IPS DF 19.7 (cell line): Measurements from ENCODE around the gene GRHL3.

Source experiments
- DNase-seq: peaks from one replicate; pipeline ENCODE4 v3.0.0-alpha.2; 2013; ENCODE audit warnings: low read depth, low spot score

Gene GRHL3

GRCh38 chr1:24343412-24344089, 24.4 kb downstream of the GRHL3 start:
- no peak for DNase-seq

GRCh38 chr1:24344090-24344742, 25.1 kb downstream of the GRHL3 start:
- DNase-seq: no peak

DNA sequence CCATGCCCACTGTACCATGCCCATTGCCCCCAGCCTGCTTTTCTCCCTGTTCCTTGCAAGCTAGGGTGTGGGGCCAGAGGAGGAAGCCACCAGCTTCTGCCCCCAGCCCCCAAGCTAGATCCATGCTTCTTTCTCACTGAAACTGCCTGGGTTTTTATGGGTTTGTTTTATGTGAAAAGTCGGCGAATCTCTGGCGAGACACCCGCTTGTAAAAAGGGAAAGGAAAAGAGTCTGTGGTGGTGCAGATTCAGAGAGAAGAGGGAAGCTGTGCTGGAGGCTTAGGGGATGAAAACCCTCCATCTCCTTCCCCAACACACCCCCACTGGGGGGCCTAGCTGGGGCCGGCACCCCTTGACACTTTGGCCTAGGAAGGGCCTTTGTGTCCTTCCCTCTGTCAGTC, 26.2 kb downstream of the GRHL3 start:
- DNase-seq: no peak

- DNase-seq: no peak
Observed at GRCh38 chr1:24347159-24347934, 28.2 kb downstream of the GRHL3 start.

DNA sequence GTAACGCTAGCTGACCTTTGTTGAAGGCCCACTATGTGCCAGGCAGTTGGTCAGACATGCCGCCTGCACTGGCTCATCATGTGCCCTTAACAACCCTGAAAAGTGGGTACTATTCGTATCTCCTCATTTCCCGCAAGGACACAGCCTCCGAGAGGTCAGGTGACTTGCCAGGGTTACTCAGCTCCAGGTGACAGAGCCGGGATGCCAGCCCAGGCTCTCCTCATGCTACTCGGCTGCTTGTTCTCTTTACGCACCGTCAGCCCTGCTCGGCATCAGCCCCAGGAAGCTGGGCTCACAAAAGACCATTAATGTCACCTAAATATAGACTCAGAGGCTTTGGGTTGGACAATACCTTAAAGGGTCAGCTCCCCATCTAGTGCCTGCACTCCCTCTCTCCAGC, 29.0 kb downstream of the GRHL3 start:
- DNase-seq: no peak

DNA sequence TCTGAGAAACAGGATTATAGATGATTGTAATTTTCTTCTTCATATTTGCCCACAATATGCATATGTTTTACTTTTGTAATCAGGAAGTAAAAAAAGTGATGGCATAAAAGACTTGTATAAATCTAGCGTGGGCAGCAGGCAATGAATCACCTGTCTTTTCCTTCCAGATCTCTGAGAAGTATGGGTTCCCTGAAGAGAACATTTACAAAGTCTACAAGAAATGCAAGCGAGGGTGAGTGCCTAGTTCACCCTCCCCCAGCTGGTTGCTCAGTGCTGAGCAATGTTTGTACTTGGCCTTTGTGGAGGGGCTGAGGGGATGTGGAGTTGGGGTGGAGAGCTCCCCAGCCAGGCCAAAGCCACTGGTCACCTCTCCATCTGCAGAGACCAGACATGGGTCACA, 30.7 kb downstream of the GRHL3 start:
- no peak for DNase-seq

- DNase-seq: no peak
Observed at GRCh38 chr1:24351247-24351646, 32.1 kb downstream of the GRHL3 start.

- DNase-seq: no peak
Observed at GRCh38 chr1:24351918-24352627, 32.9 kb downstream of the GRHL3 start.

DNA sequence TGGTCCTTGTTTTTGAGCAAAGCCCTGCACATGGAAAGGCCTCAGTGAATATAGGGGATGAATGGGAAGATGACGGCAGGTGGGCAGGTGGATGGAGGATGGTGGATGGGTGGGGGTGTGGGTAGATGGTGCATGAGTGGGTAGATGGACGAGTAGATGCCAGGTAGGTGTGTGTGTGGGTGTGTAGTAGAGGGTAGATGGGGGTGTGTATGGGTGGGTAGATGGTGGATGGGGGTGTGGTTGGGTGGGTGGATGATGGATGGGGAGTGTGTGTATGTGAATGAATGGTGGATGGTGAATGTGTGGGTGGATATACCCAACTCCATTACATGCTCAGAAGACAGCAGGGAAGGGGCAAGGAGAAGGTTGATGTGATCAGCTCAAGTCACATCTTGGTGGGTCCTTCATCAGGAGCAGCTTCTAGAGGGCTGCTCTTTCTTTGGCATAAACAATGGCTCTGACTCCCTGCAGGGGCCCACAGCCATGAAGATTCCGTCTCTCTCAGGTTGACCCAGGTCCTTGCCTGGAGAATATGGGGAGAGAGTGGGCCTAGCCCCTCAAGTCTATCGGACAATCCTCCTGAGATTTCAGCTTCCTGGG, 34.2 kb downstream of the GRHL3 start:
- DNase-seq: no peak

DNA sequence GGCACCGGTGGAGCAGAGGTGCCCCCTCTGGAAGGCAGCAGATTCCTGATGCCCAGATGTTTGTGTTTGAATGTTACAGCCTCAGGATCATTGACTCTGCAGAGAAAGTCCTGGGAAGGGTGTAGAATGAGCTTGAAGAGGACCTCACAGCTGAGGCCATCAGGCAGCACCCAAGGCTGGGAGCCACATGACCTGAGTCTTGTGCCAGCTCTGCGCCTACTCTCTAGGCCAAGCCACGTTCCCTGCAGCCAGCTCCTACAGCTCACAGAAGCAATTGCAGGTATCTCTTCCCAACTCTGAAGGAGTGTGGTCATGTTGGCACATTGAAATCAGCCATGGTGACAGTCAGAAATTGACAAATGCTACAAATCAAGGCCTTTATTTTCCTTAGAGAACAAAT, 36.3 kb downstream of the GRHL3 start:
- DNase-seq: no peak

GRCh38 chr1:24357038-24357437, 37.9 kb downstream of the GRHL3 start:
- DNase-seq: no peak

DNA sequence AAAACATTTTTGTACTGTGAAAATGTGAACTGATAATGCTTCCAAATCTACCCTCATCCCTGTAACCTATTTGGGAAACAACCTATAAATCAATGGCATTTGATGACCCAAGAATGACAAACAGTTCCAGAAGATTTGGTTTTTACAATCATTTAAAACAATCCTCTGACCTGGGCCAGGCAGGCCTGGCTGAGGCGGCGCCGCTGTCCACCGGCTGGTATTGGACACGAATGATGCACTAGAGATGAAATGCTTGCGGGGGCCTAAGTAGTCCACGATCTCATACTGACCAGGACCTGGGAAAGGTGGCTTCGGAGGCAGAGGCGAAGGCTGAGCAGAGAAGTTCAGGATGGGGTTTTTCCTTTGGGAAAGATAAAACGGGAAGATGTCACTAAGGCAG, 41.5 kb downstream of the GRHL3 start:
- DNase-seq: no peak

DNA sequence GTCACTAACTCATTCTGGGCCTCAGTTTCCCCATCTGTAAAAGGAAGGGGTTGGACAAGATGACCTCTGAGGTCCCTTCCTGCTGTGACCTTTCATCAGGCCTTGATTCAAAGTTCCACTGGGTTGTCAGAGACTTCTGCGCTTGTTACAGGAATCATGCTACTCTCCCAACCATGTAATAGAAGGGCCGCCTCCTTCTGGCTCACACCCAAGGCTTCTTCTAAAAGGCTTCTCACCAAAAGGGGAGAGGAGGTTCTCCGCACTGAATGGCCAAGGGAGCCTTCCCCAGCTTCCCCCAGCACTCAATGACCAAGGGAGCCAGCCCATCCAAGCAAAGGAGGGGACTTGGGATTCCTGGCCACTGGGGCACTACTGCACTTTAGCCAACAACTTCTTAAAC, 42.7 kb downstream of the GRHL3 start:
- DNase-seq: no peak

- DNase-seq: no peak
Observed at GRCh38 chr1:24362396-24362795, 43.2 kb downstream of the GRHL3 start.

DNA sequence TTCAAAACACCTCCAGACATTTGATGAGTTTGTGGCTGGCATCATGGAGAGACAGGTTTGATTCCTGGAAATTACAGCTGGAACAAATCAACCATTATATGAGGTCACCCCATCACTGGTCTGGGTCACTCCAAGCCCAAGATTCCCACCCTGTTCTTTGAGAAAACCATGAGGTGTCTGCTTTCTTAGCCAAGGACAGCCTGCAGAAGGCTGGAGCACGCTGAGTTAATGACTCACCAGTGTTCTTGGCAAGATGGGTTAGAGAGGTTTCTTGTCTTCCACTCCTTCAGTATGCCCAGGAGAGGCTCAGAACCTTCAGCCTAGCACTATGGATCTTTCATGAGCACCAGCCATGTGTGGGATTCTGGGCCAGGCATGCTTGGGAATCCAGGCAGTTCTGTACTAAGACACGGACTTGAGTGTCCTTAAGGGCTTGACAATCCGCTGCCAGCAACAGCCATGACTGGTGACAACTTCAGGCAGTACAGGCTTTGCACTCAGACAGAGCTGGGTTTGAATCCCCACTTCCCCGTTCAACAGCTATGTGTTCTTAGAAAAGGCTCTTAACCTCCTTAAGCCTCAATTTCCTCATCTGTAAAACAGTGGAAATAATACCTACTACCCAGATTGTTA, 43.9 kb downstream of the GRHL3 start:
- no peak for DNase-seq

- no peak for DNase-seq
Observed at GRCh38 chr1:24363994-24364393, 44.8 kb downstream of the GRHL3 start.

- DNase-seq: no peak
Observed at GRCh38 chr1:24364605-24364974, 45.4 kb downstream of the GRHL3 start.

DNA sequence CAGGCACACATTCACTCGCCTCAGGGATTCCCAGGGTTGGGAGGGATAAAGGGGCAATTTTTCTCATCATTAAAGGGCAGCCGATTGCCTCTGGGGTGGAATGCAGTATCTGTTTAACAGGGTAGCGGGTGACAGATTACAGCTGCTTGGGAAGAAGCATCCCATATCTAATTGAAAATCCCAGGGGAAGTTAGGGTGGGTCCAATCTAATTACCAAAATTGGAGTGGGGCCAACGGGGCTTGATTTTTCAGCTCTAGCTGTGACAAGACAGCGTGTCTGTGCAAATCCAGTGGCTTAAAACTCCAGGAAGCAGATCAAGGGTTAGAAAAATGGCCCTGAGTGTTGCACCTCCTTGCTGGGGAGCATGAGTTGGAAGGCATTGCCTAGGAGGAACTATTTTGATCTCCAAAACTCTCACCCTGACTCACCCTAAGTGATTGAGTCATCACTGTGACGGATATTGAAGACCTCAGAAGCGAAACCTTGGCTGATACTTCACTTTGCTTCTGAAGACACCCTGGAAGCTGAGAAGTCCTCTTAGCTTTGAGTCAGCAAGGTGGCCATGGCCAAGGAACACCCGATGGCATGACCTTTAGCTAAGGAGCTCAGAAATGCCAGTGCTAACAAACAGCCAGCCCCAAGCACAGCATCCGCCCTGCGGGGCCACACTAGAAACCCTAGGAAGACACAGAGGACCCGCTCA, 46.0 kb downstream of the GRHL3 start:
- no peak for DNase-seq

GRCh38 chr1:24366707-24367106, 47.5 kb downstream of the GRHL3 start:
- no peak for DNase-seq

DNA sequence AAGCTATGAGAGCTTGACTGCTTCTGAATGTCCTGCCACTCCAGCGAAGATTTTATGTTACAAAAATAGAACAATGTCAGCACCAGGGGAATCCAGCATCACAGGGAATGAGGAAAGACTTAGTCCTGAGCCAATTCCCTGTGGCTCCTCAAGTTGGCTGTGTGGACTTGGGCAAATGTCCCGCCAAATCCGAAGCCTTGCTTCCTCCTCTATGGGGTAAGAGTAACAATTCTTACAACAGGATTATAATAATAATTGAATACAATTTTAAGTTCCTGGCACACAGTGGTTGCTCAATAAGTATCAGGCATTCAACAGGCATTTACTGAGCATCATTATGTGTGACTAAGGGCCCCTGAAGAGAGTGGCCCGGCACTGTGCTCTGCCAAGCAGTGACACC, 50.0 kb downstream of the GRHL3 start:
- DNase-seq: no peak

DNA sequence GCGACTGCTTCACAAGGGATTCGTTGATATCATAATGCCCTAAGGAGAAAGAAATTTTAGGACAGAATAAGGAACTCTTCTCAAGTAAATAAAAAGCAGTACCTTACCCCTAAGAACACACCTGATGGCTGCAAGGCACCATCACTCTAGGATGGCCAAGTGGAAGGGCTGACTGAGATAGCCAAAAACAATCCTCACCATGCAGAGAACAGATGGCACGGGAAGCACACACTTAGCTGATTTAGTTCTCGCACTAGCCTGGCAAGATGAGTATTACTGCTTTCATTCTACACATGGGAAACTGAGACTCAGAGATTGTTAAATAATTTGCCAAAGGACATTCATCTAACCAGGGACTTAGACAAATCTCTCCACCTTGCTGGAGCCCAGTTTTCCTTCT, 50.6 kb downstream of the GRHL3 start:
- no peak for DNase-seq
